GM12878 (cell line): ENCODE measurements around the gene TPBGL. TPM values are rescaled to one million over a fixed set of nuclear protein-coding genes. Genes with fewer than 3 reads are reported as not detected.

Experiments
- ATAC-seq: fragments of 200-7000 bp; cut with Tn5 transposase; 3 replicates; pipeline ENCODE4 v1.9.1; 2020; ENCODE audit warnings: mild to moderate bottlenecking, moderate library complexity
- BruUV-seq: library from RNA; stranded (reverse); fragments of 400-500 nt; replicated peaks from 2 replicates; lab custom pipeline; 2021; lab: Mats Ljungman, UMichigan
- CTCF ChIA-PET: fragments of 300-600 bp; sonication (Branson Sonifier 250); formaldehyde crosslinking; extraction: SDS; loops from one replicate; lab custom pipeline; 2021; ENCODE audit warnings: inconsistent platforms; lab: Yijun Ruan, JAX
- POLR2A ChIA-PET: fragments of 350-600 bp; formaldehyde crosslinking; extraction: SDS; loops from one replicate; lab custom pipeline; 2021; ENCODE audit warnings: inconsistent platforms; lab: Charles Lee
- RAD21 ChIA-PET: fragments of 300-600 bp; sonication (Branson Sonifier 250); formaldehyde crosslinking; loops from one replicate; lab custom pipeline; 2023; ENCODE audit warnings: antibody characterized with exemption; ENCODE audit not compliant: unreplicated experiment; lab: Charles Lee
- SMC1A ChIA-PET: fragments of 300-600 bp; sonication (Branson Sonifier 250); formaldehyde crosslinking; loops from one replicate; lab custom pipeline; 2023; ENCODE audit not compliant: unreplicated experiment, uncharacterized antibody; lab: Charles Lee
- DNase-seq: peaks from one replicate; pipeline ENCODE4 v3.0.0-alpha.2; 2011; ENCODE audit warnings: low read depth, low spot score
- FAIRE-seq: peaks from 3 replicates; lab custom pipeline; 2011; peaks lifted over from hg19 to GRCh38; lab: Jason Lieb, UNC
- H2AFZ ChIP-seq: 2 replicates; pipeline ENCODE4 v1.6.0; 2011; ENCODE audit warnings: low read depth, low read length, control low read depth; ENCODE audit not compliant: control insufficient read depth
- H3K27ac ChIP-seq: 2 replicates; pipeline ENCODE4 v1.5.1; 2011; ENCODE audit warnings: control low read depth; ENCODE audit not compliant: control insufficient read depth, insufficient read depth
- H3K27me3 ChIP-seq, 2 experiments: replicated peaks in 1 of 2; 2 replicates each; pipeline versions ENCODE4 v1.6.0 to v1.6.1; 2011; ENCODE audit warnings: low read length in 1 of 2; ENCODE audit not compliant: control insufficient read depth in 2 of 2, insufficient read depth in 2 of 2
- H3K36me3 ChIP-seq, 2 experiments: 2 replicates each; pipeline ENCODE4 v1.5.1; 2011; ENCODE audit warnings: low read length in 1 of 2; ENCODE audit not compliant: control insufficient read depth in 2 of 2, insufficient read depth in 2 of 2
- H3K4me1 ChIP-seq: 2 replicates; pipeline ENCODE4 v1.6.1; 2011; ENCODE audit warnings: mild to moderate bottlenecking, low read length, moderate library complexity, mixed read lengths; ENCODE audit not compliant: control insufficient read depth, insufficient read depth
- H3K4me2 ChIP-seq: 2 replicates; pipeline ENCODE4 v1.6.0; 2011; ENCODE audit warnings: control low read depth; ENCODE audit not compliant: control insufficient read depth, insufficient read depth
- H3K4me3 ChIP-seq: fragments of 200-600 bp; sonication (generic); 2 replicates; pipeline ENCODE4 v1.5.1; 2016
- H3K79me2 ChIP-seq: 2 replicates; pipeline ENCODE4 v1.6.0; 2011; ENCODE audit warnings: low read length; ENCODE audit not compliant: control insufficient read depth, insufficient read depth
- H3K9ac ChIP-seq: 2 replicates; pipeline ENCODE4 v1.8.0; 2011; ENCODE audit warnings: low read length, control low read depth, mixed read lengths; ENCODE audit not compliant: control insufficient read depth, insufficient read depth
- H3K9me3 ChIP-seq: replicated peaks from 3 replicates; pipeline ENCODE4 v1.5.1; 2011; ENCODE audit warnings: mild to moderate bottlenecking, low read length; ENCODE audit not compliant: control insufficient read depth, insufficient read depth
- H4K20me1 ChIP-seq: 2 replicates; pipeline ENCODE4 v1.6.0; 2011; ENCODE audit not compliant: control insufficient read depth, insufficient read depth
- ASH2L ChIP-seq: fragments of 300-600, 200-600 bp; sonication (generic); IDR thresholded peaks from 2 replicates; pipeline ENCODE4 v1.6.1; 2017; ENCODE audit warnings: low read depth, mild to moderate bottlenecking, borderline replicate concordance
- BACH1 ChIP-seq: fragments of 450-650 bp; IDR thresholded peaks from 2 replicates; pipeline ENCODE4 v1.6.1; 2017; ENCODE audit warnings: mild to moderate bottlenecking, borderline replicate concordance
- BCLAF1 ChIP-seq: fragments of 450-650 bp; IDR thresholded peaks from 2 replicates; pipeline ENCODE4 v1.6.1; 2017; ENCODE audit warnings: antibody characterized with exemption, mild to moderate bottlenecking, moderate library complexity
- CBX3 ChIP-seq: fragments of 200-600 bp; sonication (generic); IDR thresholded peaks from 2 replicates; pipeline ENCODE4 v1.6.1; 2016; ENCODE audit warnings: low read depth, borderline replicate concordance
- CBX5 ChIP-seq: sonication (generic); IDR thresholded peaks from 2 replicates; pipeline ENCODE4 v1.6.1; 2016; ENCODE audit warnings: low read depth, moderate library complexity, mild to moderate bottlenecking, inconsistent platforms
- CEBPB ChIP-seq, 2 experiments: fragments of 150-350 bp in 1 of 2; IDR thresholded peaks; 2 replicates each; pipeline ENCODE4 v1.6.1; 2012 to 2014; ENCODE audit warnings: low read depth in 2 of 2, low read length in 2 of 2, borderline replicate concordance in 1 of 2, inconsistent platforms in 1 of 2
- CREB1 ChIP-seq: IDR thresholded peaks from 2 replicates; pipeline ENCODE4 v1.6.1; 2012; ENCODE audit warnings: low read depth, mild to moderate bottlenecking, inconsistent platforms
- CTCF ChIP-seq, 3 experiments: IDR thresholded peaks in 2 of 3; conservative IDR thresholded peaks in 1 of 3; 2 replicates each; pipeline ENCODE4 v1.5.1; 2011; ENCODE audit warnings: low read depth in 3 of 3, low read length in 3 of 3, mild to moderate bottlenecking in 3 of 3, control low read depth in 2 of 3, moderate library complexity in 2 of 3, inconsistent platforms in 1 of 3, mixed read lengths in 1 of 3; ENCODE audit not compliant: control insufficient read depth in 2 of 3, insufficient read depth in 1 of 3; ENCODE audit errors: extremely low read depth in 1 of 3
- IKZF1 ChIP-seq: fragments of 450-650 bp; conservative IDR thresholded peaks from 2 replicates; pipeline ENCODE4 v1.6.1; 2017; ENCODE audit warnings: antibody characterized with exemption, mild to moderate bottlenecking
- JUNB ChIP-seq: IDR thresholded peaks from 2 replicates; pipeline ENCODE4 v1.6.1; 2016; ENCODE audit warnings: antibody characterized with exemption, mild to moderate bottlenecking
- KLF5 ChIP-seq: fragments of 450-650 bp; IDR thresholded peaks from 2 replicates; pipeline ENCODE4 v1.6.1; 2014; ENCODE audit warnings: mild to moderate bottlenecking; ENCODE audit not compliant: partially characterized antibody
- MEF2B ChIP-seq: fragments of 450-650 bp; IDR thresholded peaks from 2 replicates; pipeline ENCODE4 v1.6.1; 2018; ENCODE audit warnings: mild to moderate bottlenecking, moderate library complexity; ENCODE audit not compliant: partially characterized antibody, poor library complexity, severe bottlenecking
- MYC ChIP-seq: IDR thresholded peaks from 2 replicates; pipeline ENCODE4 v1.6.1; 2011; ENCODE audit warnings: mild to moderate bottlenecking, low read length, moderate library complexity, inconsistent platforms; ENCODE audit not compliant: insufficient read depth, insufficient replicate concordance, insufficient read length, severe bottlenecking
- POLR2A ChIP-seq: IDR thresholded peaks from 2 replicates; pipeline ENCODE4 v1.6.1; 2011; ENCODE audit warnings: low read depth, mild to moderate bottlenecking, low read length
- RELB ChIP-seq: fragments of 450-650 bp; IDR thresholded peaks from 2 replicates; pipeline ENCODE4 v1.6.1; 2017; ENCODE audit warnings: low read depth, mild to moderate bottlenecking, moderate library complexity
- RFX5 ChIP-seq: IDR thresholded peaks from 2 replicates; pipeline ENCODE4 v1.6.1; 2011; ENCODE audit warnings: low read depth, low read length, improper control_type of control experiment
- TBL1XR1 ChIP-seq: IDR thresholded peaks from 2 replicates; pipeline ENCODE4 v1.6.1; 2012; ENCODE audit warnings: low read depth, low read length, improper control_type of control experiment
- WGBS: methylation state at CpG from one replicate; pipeline ENCODE4 v1.1.6; 2016; ENCODE audit warnings: low lambda C conversion rate; ENCODE audit not compliant: insufficient replicate concordance, insufficient coverage; ENCODE audit errors: missing lambda C conversion rate; 5-methylcytosine and 5-hydroxymethylcytosine counted together
- in situ Hi-C: fragments of 300-500 bp; cut with MboI; formaldehyde crosslinking; loops from 9 replicates; pipeline ENCODE4 v1.14.3; 2018; ENCODE audit warnings: mixed read lengths
- intact Hi-C: fragments of 100-400 bp; cut with micrococcal nuclease; formaldehyde crosslinking; loops from one replicate; pipeline ENCODE4 v1.14.2; 2022; ENCODE audit not compliant: unreplicated experiment
- polyA plus RNA-seq, 11 experiments: library from polyadenylated mRNA; depleted of rRNA in 4 of 11; unstranded in 6 of 11; stranded (reverse) in 5 of 11; fragments of >200 nt; fragmentation: Nextera tagmentation in 4 of 11; fragmentation: Illumina TruSeq in 1 of 11; extraction: Ambion mirVana in 4 of 11; extraction: Trizol in 1 of 11; gene quantifications; 1 replicate in 1 of 11; 2 replicates in 10 of 11; pipeline versions ENCODE4 v1.2.1 to v1.2.3, GENCODE V29; 2011 to 2016; ENCODE audit warnings: inconsistent platforms in 2 of 11, missing spikeins in 2 of 11, low read depth in 1 of 11
- total RNA-seq, 4 experiments: library from RNA; depleted of rRNA in 3 of 4; stranded (reverse); fragments of >200 nt in 3 of 4; fragmentation: Illumina TruSeq in 1 of 4; extraction: Trizol in 1 of 4; gene quantifications; 2 replicates each; pipeline versions ENCODE4 v1.2.1 to v1.2.3, GENCODE V29; 2013 to 2021

Gene TPBGL
- total and polyA plus RNA-seq, 10 of the 15 experiments (the other 5 are each of a cell fraction or from before 2014, with no cell fraction given), result not detected

GRCh38 chr11:75280227-75280701, 39.7 kb downstream of the TPBGL start:
- DNase-seq, result peak; percentile 16
- H2AFZ ChIP-seq, result no peak overlapping the region
- H3K4me3 ChIP-seq, result no peak overlapping the region
- no peaks in the 10 kb centered on the region for H3K9me3 ChIP-seq
- SMC1A ChIA-PET, result interaction anchor here (0.6 to 4.0 kb wide), 22 partner anchors 9 to 652 kb away, joined by 3 to 89 read pairs (median 5); no protein-coding TSS in a partner anchor
- no peaks in the 10 kb centered on the region; a peak in 1 of 4 replicates for H3K27me3 ChIP-seq
- CTCF ChIA-PET, result interaction anchor here (0.5 to 16.9 kb wide), 27 partner anchors 9 to 306 kb away, joined by 3 to 406 read pairs (median 5); no protein-coding TSS in a partner anchor
- WGBS, result 34% methylated on average over 9 of the region's 9 CpGs
- peak; percentile 98 for ATAC-seq
- peaks cover 0 to 2% of the 10 kb centered on the region in 2 experiments; a peak in 2 of 4 replicates for H3K36me3 ChIP-seq
- peak; percentile 95 for FAIRE-seq
- no peak overlapping the region for H3K4me2 ChIP-seq
- RAD21 ChIA-PET, result interaction anchor here (0.7 to 6.9 kb wide), 10 partner anchors 10 to 927 kb away, joined by 3 to 118 read pairs (median 4); no protein-coding TSS in a partner anchor
- intact Hi-C loops (loop anchor here (1.0 to 5.0 kb wide), 2 partner anchors 104 to 252 kb away; no protein-coding TSS in a partner anchor), in situ Hi-C loops (no loop called here)
- H3K9ac ChIP-seq, result no peak overlapping the region
- POLR2A ChIA-PET, result no interaction called here
- no peaks in the 10 kb centered on the region for H4K20me1 ChIP-seq
- H3K27ac ChIP-seq, result no peak overlapping the region
- no TSS peak for BruUV-seq
- no peaks in the 10 kb centered on the region for H3K79me2 ChIP-seq
- H3K4me1 ChIP-seq, result no peaks in the 10 kb centered on the region
- TF ChIP-seq CTCF (IDR thresholded peaks at IDR 0.05 in 2 of 3, conservative IDR thresholded peaks at IDR 0.05 in 1 of 3; ENCODE audit: control insufficient read depth in 2 of 3, extremely low read depth in 1 of 3, insufficient read depth in 1 of 3, low read depth in 3 of 3, low read length in 3 of 3) (peak; percentile 93 to 96 (median 93)), ASH2L (no peak), JUNB (no peak), RFX5 (no peak), BACH1 (no peak), KLF5 (no peak), IKZF1 (no peak), MYC (no peak), CBX5 (no peak), CEBPB (IDR thresholded peaks at IDR 0.05; ENCODE audit: borderline replicate concordance in 1 of 2, low read depth in 2 of 2, low read length in 2 of 2) (no peak), CREB1 (no peak), BCLAF1 (no peak), MEF2B (no peak), CBX3 (no peak), TBL1XR1 (no peak), POLR2A (no peak), RELB (no peak)
